ENCODE data around the gene TP53I13. TPM values are rescaled to one million over a fixed set of nuclear protein-coding genes. Genes with fewer than 3 reads are reported as not detected.

Gene TP53I13
- total RNA-seq, 1 experiment from 2014 or later = 28.1 TPM

GRCh38 chr17:29533976-29534375 is 34.5 kb upstream of the TP53I13 start:
- H3K27me3 Mint-ChIP-seq (ENCODE audit: low read depth) = no peaks in the 10 kb centered on the region
- H3K79me2 ChIP-seq (ENCODE audit: insufficient read depth, low read length) = no peaks in the 10 kb centered on the region
- H3K27me3 ChIP-seq (ENCODE audit: insufficient read depth, low read length) = no peaks in the 10 kb centered on the region
- H3K23me2 ChIP-seq (ENCODE audit: insufficient read length, low read depth, low read length, poor library complexity, severe bottlenecking) = no peaks in the 10 kb centered on the region
- no peak overlapping the region for H2BK12ac ChIP-seq (ENCODE audit: insufficient read length, low read depth, low read length)
- H3K23ac ChIP-seq (ENCODE audit: insufficient read length, low read depth, low read length) = no peak overlapping the region
- no peak overlapping the region for H2BK20ac ChIP-seq (ENCODE audit: low read depth, low read length, poor library complexity, severe bottlenecking)
- H3K4me1 ChIP-seq (ENCODE audit: insufficient read depth, low read length) = no peaks in the 10 kb centered on the region
- no peaks in the 10 kb centered on the region for H3K9me3 ChIP-seq (ENCODE audit: control insufficient read depth, low read depth, low read length)
- H2BK120ac ChIP-seq (ENCODE audit: low read depth, low read length, poor library complexity, severe bottlenecking) = no peak overlapping the region
- no peak for DNase-seq
- no peak overlapping the region for H2AK5ac ChIP-seq (ENCODE audit: insufficient read length, low read length)
- H4K91ac ChIP-seq (ENCODE audit: insufficient read length, low read depth, low read length) = no peak overlapping the region
- H2BK15ac ChIP-seq (ENCODE audit: low read depth, low read length) = no peak overlapping the region
- H3K4me2 ChIP-seq (ENCODE audit: insufficient read depth, insufficient read length, low read length) = no peak overlapping the region
- no peak overlapping the region for H3K27ac ChIP-seq (ENCODE audit: insufficient read length, low read depth, low read length)
- WGBS (ENCODE audit: extremely low coverage, insufficient read length, low lambda C conversion rate) = no CpG with 5 or more reads among the region's 8 CpGs
- H3K56ac ChIP-seq (ENCODE audit: insufficient read length, low read depth, low read length) = no peak overlapping the region
- no peak overlapping the region for H2AFZ ChIP-seq (ENCODE audit: low read length)
- H3K4me3 Mint-ChIP-seq = no peak overlapping the region
- H4K5ac ChIP-seq (ENCODE audit: insufficient read length, low read depth, low read length) = no peak overlapping the region
- no peak overlapping the region for H3K27ac Mint-ChIP-seq
- no peak for TF ChIP-seq CTCF (conservative IDR thresholded peaks at IDR 0.05)
- no peak overlapping the region for H3K9ac ChIP-seq (ENCODE audit: extremely low read depth, insufficient read length, low read length)
- H3T11ph ChIP-seq (ENCODE audit: low read length) = no peak overlapping the region
- H3K4ac ChIP-seq (ENCODE audit: low read depth, low read length) = no peak overlapping the region
- no peaks in the 10 kb centered on the region for H3K79me1 ChIP-seq (ENCODE audit: insufficient read depth, low read depth, low read length, poor library complexity, severe bottlenecking)
- no peak overlapping the region for H3K18ac ChIP-seq (ENCODE audit: insufficient read length, low read depth, low read length)
- no peak overlapping the region for H3K14ac ChIP-seq (ENCODE audit: insufficient read depth, low read length)
- no peaks in the 10 kb centered on the region for H4K20me1 ChIP-seq (ENCODE audit: control insufficient read depth, insufficient read depth, insufficient read length)
- no peaks in the 10 kb centered on the region for H3K4me1 Mint-ChIP-seq
- H4K8ac ChIP-seq (replicated peaks; ENCODE audit: insufficient read length, low read depth, low read length) = no peak overlapping the region
- H2BK5ac ChIP-seq (ENCODE audit: insufficient read length, low read length) = no peak overlapping the region
- H3K9me3 Mint-ChIP-seq = peaks cover 0 to 4% of the 10 kb centered on the region in 2 experiments; a peak in 2 of 5 replicates
- H3K36me3 Mint-ChIP-seq (ENCODE audit: insufficient read depth in 1 of 3, low read depth in 3 of 3) = peaks cover 35 to 69% (median 61%) of the 10 kb centered on the region in 3 experiments

All from H9 (cell line).